Activated CD4-positive, alpha-beta memory T cell treated with anti-CD3 and anti-CD28 coated beads for 36 hours (primary cell): ENCODE measurements around the gene SREBF1. TPM values are rescaled to one million over a fixed set of nuclear protein-coding genes. Genes with fewer than 3 reads are reported as not detected.

Experiments used
- CTCF ChIA-PET: fragments of 350-600 bp; sonication (Branson Sonifier 250); formaldehyde crosslinking; loops from one replicate; lab custom pipeline; 2021; ENCODE audit warnings: antibody characterized with exemption, inconsistent platforms; lab: Charles Lee
- POLR2A ChIA-PET: fragments of 350-600 bp; sonication (Branson Sonifier 250); formaldehyde crosslinking; loops from one replicate; lab custom pipeline; 2021; ENCODE audit warnings: antibody characterized with exemption; lab: Charles Lee
- DNase-seq: peaks from one replicate; pipeline ENCODE4 v3.0.0-alpha.2; 2020
- H3K27ac Mint-ChIP-seq: one replicate; pipeline ENCODE4 v1.8.0; 2021; ENCODE audit warnings: mixed read lengths
- H3K27me3 Mint-ChIP-seq: one replicate; pipeline ENCODE4 v1.8.0; 2021; ENCODE audit warnings: mixed read lengths
- H3K36me3 Mint-ChIP-seq: one replicate; pipeline ENCODE4 v1.8.0; 2021; ENCODE audit warnings: mixed read lengths
- H3K4me1 Mint-ChIP-seq: one replicate; pipeline ENCODE4 v1.8.0; 2021; ENCODE audit warnings: low read depth, mixed read lengths
- H3K4me3 Mint-ChIP-seq: one replicate; pipeline ENCODE4 v1.8.0; 2021; ENCODE audit warnings: mild to moderate bottlenecking, mixed read lengths
- H3K9me3 Mint-ChIP-seq: one replicate; pipeline ENCODE4 v1.8.0; 2021; ENCODE audit warnings: mixed read lengths
- intact Hi-C: fragments of 100-400 bp; cut with micrococcal nuclease; formaldehyde crosslinking; loops from one replicate; pipeline ENCODE4 v1.15.1; 2023
- microRNA-seq: library from miRNA; unstranded; fragments of <30 nt; microRNA quantifications from one replicate; pipeline ENCODE4 v1.2.0, GENCODE V29; 2022; ENCODE audit warnings: borderline number of aligned reads, borderline microRNAs expressed, borderline replicate concordance
- total RNA-seq, 2 experiments: library from RNA; stranded (reverse); gene quantifications; one replicate each; pipeline ENCODE4 v1.2.3, GENCODE V29; 2021

The SREBF1 gene
- total RNA-seq, 2 experiments from 2014 or later: 93.7 to 106 TPM

GRCh38 chr17:17767154-17767869 lies 69.5 kb downstream of the SREBF1 start:
- Mint-ChIP-seq H3K36me3 (no peaks in the 10 kb centered on the region), H3K27me3 (no peaks in the 10 kb centered on the region), H3K4me1 (no peaks in the 10 kb centered on the region), H3K9me3 (no peaks in the 10 kb centered on the region), H3K4me3 (no peak overlapping the region), H3K27ac (no peak overlapping the region)
- POLR2A ChIA-PET: interaction anchor here (1.2 kb wide), 1 partner anchor 41 kb away, joined by 3 read pairs; no protein-coding TSS in a partner anchor
- no peak for DNase-seq
- intact Hi-C loops: no loop called here
- CTCF ChIA-PET: interaction anchor here (0.7 kb wide), 1 partner anchor 99 kb away, joined by 4 read pairs; no protein-coding TSS in a partner anchor

- Mint-ChIP-seq H3K27me3 (no peaks in the 10 kb centered on the region), H3K36me3 (no peaks in the 10 kb centered on the region), H3K27ac (no peak overlapping the region), H3K4me1 (no peaks in the 10 kb centered on the region), H3K9me3 (no peaks in the 10 kb centered on the region), H3K4me3 (no peak overlapping the region)
- ChIA-PET CTCF (no interaction called here), POLR2A (no interaction called here)
- DNase-seq: no peak
- intact Hi-C loops: no loop called here
Measured at GRCh38 chr17:17766744-17767120, 70.1 kb downstream of the SREBF1 start.

- H3K4me3 Mint-ChIP-seq: no peak overlapping the region
- CTCF ChIA-PET: no interaction called here
Measured at GRCh38 chr17:17766077-17766743, 70.6 kb downstream of the SREBF1 start.

GRCh38 chr17:17765359-17766076 lies 71.3 kb downstream of the SREBF1 start:
- no peak for DNase-seq
- intact Hi-C loops: no loop called here
- Mint-ChIP-seq H3K9me3 (no peaks in the 10 kb centered on the region), H3K4me1 (no peaks in the 10 kb centered on the region), H3K36me3 (no peaks in the 10 kb centered on the region), H3K27me3 (no peaks in the 10 kb centered on the region), H3K4me3 (no peak overlapping the region), H3K27ac (no peak overlapping the region)
- CTCF ChIA-PET: no interaction called here
- POLR2A ChIA-PET: no interaction called here

More at GRCh38 chr17:17766077-17766743, 70.6 kb downstream of the SREBF1 start:
- intact Hi-C loops: no loop called here
- Mint-ChIP-seq H3K27ac (no peak overlapping the region), H3K9me3 (no peaks in the 10 kb centered on the region), H3K4me1 (no peaks in the 10 kb centered on the region), H3K36me3 (no peaks in the 10 kb centered on the region), H3K27me3 (no peaks in the 10 kb centered on the region)
- POLR2A ChIA-PET: no interaction called here
- no peak for DNase-seq

GRCh38 chr17:17763734-17764133 lies 73.1 kb downstream of the SREBF1 start:
- Mint-ChIP-seq H3K4me1 (no peaks in the 10 kb centered on the region), H3K9me3 (no peaks in the 10 kb centered on the region), H3K4me3 (no peak overlapping the region), H3K27ac (no peak overlapping the region), H3K36me3 (no peaks in the 10 kb centered on the region), H3K27me3 (no peaks in the 10 kb centered on the region)
- no peak for DNase-seq
- ChIA-PET POLR2A (interaction anchor here (0.5 kb wide), 1 partner anchor 139 kb away, joined by 4 read pairs; no protein-coding TSS in a partner anchor), CTCF (interaction anchor here (0.7 to 1.6 kb wide), 2 partner anchors 20 to 123 kb away, joined by 3 read pairs; no protein-coding TSS in a partner anchor)
- intact Hi-C loops: no loop called here

- H3K27ac Mint-ChIP-seq: no peak overlapping the region
- POLR2A ChIA-PET: interaction anchor here (0.9 kb wide), 1 partner anchor 86 kb away, joined by 3 read pairs; no protein-coding TSS in a partner anchor
Measured at GRCh38 chr17:17763136-17763535, 73.7 kb downstream of the SREBF1 start.

GRCh38 chr17:17762744-17763105 lies 74.1 kb downstream of the SREBF1 start:
- Mint-ChIP-seq H3K9me3 (no peaks in the 10 kb centered on the region), H3K4me1 (peaks cover 3% of the 10 kb centered on the region), H3K4me3 (no peak overlapping the region), H3K27ac (no peak overlapping the region), H3K36me3 (no peaks in the 10 kb centered on the region), H3K27me3 (no peaks in the 10 kb centered on the region)
- DNase-seq: no peak
- POLR2A ChIA-PET: interaction anchor here (0.5 to 0.9 kb wide), 2 partner anchors 87 to 830 kb away, joined by 3 read pairs; no protein-coding TSS in a partner anchor
- CTCF ChIA-PET: interaction anchor here (1.6 kb wide), 1 partner anchor 122 kb away, joined by 3 read pairs; no protein-coding TSS in a partner anchor
- intact Hi-C loops: no loop called here

More at GRCh38 chr17:17763136-17763535, 73.7 kb downstream of the SREBF1 start:
- Mint-ChIP-seq H3K36me3 (no peaks in the 10 kb centered on the region), H3K27me3 (no peaks in the 10 kb centered on the region), H3K4me1 (no peaks in the 10 kb centered on the region), H3K4me3 (no peak overlapping the region), H3K9me3 (no peaks in the 10 kb centered on the region)
- intact Hi-C loops: no loop called here
- CTCF ChIA-PET: interaction anchor here (1.6 kb wide), 1 partner anchor 122 kb away, joined by 3 read pairs; no protein-coding TSS in a partner anchor
- DNase-seq: no peak

Small RNA genes lying within 50 kb of the gene (microRNA-seq; reads per million reads assigned to microRNA genes)
- 454 reads per million, percentile 82 among the genes with 10 or more reads in this experiment for gene MIR33B
- 2.8 reads per million for gene MIR6777

Other genes starting within 250 kb of the SREBF1 start
- gene PEMT, start 245.3 kb downstream of the SREBF1 start, total RNA-seq: 10 to 100 TPM; 38.3 to 41.1 TPM
- 10 to 100 TPM; 10.5 to 11.0 TPM for gene RAI1, start 155.5 kb downstream of the SREBF1 start, total RNA-seq
- 10 to 100 TPM; 11.1 to 12.7 TPM for gene TOM1L2, start 135.4 kb upstream of the SREBF1 start, total RNA-seq
- under 1 TPM; 0.34 to 0.52 TPM for gene DRC3, start 135.9 kb upstream of the SREBF1 start, total RNA-seq
- 10 to 100 TPM; 27.5 to 30.0 TPM for gene ATPAF2, start 202.2 kb upstream of the SREBF1 start, total RNA-seq
- gene GID4, start 202.4 kb upstream of the SREBF1 start, total RNA-seq: 1 to 10 TPM; 6.1 to 6.2 TPM